Sigmoid colon (tissue), 4 donors: Measurements from ENCODE around the gene ZC3H8.

Source experiments
- POLR2AphosphoS5 ChIP-seq, 4 donors: sonication (generic); formaldehyde crosslinking; IDR thresholded peaks; one replicate each; pipeline ENCODE4 v1.6.1; 2017; ENCODE audit warnings: antibody characterized with exemption in 4 of 4
- TF ChIP-seq, protein P1 (sequence below), 4 experiments: fragments of 450-650 bp in 3 of 4; fragments of 200-600 bp in 1 of 4; IDR thresholded peaks; one replicate each; pipeline ENCODE4 v1.5.1; 2016 to 2019; ENCODE audit warnings: antibody characterized with exemption in 4 of 4, mild to moderate bottlenecking in 3 of 4, moderate library complexity in 2 of 4

DNA sequence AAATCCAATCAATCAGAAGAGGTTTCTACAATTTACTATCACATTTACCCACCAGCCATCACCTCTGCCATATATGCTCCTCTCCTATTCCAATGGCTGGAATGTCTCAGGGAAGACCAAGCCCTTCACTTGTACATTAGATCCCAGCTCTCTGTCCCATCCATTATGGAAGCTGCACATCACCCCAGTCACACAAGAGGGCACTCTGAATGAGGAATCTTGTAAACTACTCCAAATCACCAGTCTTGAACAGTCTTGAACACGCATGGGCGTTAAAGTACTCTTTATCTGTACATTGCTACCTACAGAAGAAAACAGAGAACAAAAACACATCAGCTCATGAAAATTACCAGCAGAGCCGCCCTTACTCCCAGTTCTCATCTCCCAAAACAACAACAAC, 38.7 kb downstream of the ZC3H8 start:
- TF ChIP-seq, protein P1, sequence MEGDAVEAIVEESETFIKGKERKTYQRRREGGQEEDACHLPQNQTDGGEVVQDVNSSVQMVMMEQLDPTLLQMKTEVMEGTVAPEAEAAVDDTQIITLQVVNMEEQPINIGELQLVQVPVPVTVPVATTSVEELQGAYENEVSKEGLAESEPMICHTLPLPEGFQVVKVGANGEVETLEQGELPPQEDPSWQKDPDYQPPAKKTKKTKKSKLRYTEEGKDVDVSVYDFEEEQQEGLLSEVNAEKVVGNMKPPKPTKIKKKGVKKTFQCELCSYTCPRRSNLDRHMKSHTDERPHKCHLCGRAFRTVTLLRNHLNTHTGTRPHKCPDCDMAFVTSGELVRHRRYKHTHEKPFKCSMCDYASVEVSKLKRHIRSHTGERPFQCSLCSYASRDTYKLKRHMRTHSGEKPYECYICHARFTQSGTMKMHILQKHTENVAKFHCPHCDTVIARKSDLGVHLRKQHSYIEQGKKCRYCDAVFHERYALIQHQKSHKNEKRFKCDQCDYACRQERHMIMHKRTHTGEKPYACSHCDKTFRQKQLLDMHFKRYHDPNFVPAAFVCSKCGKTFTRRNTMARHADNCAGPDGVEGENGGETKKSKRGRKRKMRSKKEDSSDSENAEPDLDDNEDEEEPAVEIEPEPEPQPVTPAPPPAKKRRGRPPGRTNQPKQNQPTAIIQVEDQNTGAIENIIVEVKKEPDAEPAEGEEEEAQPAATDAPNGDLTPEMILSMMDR (IDR thresholded peaks at IDR 0.05) = no peak
- TF ChIP-seq POLR2AphosphoS5 (IDR thresholded peaks at IDR 0.05) = no peak
